ENCODE results near the gene PEF1.

DNA sequence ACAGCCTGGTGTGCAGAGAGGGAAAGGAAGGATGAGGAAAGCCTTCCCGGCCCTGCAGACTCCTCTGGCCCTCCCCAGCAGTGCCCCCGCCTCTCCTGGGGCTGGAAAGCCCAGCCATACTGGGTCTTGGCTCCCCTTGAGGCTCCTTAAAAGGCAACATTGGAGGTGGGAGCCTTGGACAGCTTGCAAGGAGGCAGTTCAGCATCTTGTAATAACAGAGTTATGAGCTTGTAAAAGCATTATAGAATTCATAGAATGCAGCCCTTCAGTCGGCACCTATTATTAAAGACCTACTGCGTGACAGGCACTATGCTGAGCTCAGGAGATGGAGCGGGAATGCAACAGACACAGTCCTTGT lies 64.2 kb downstream of the PEF1 start:
- TF ChIP-seq POLR2A (IDR thresholded peaks at IDR 0.05) (no peak), EP300 (IDR thresholded peaks at IDR 0.05) (no peak)
- TF ChIP-seq, protein P1, sequence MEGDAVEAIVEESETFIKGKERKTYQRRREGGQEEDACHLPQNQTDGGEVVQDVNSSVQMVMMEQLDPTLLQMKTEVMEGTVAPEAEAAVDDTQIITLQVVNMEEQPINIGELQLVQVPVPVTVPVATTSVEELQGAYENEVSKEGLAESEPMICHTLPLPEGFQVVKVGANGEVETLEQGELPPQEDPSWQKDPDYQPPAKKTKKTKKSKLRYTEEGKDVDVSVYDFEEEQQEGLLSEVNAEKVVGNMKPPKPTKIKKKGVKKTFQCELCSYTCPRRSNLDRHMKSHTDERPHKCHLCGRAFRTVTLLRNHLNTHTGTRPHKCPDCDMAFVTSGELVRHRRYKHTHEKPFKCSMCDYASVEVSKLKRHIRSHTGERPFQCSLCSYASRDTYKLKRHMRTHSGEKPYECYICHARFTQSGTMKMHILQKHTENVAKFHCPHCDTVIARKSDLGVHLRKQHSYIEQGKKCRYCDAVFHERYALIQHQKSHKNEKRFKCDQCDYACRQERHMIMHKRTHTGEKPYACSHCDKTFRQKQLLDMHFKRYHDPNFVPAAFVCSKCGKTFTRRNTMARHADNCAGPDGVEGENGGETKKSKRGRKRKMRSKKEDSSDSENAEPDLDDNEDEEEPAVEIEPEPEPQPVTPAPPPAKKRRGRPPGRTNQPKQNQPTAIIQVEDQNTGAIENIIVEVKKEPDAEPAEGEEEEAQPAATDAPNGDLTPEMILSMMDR (IDR thresholded peaks at IDR 0.05), result no peak

All from ovary (tissue), 3 donors.